SKM-1 treated with dmso at 0.1 percent for 144 hours (cell line): Measurements from ENCODE around the gene FAM53B.

Source experiments
- DNase-seq: peaks from one replicate; lab custom pipeline; 2025; ENCODE audit not compliant: unreplicated experiment; lab: John Stamatoyannopoulos, UW

Gene FAM53B

DNA sequence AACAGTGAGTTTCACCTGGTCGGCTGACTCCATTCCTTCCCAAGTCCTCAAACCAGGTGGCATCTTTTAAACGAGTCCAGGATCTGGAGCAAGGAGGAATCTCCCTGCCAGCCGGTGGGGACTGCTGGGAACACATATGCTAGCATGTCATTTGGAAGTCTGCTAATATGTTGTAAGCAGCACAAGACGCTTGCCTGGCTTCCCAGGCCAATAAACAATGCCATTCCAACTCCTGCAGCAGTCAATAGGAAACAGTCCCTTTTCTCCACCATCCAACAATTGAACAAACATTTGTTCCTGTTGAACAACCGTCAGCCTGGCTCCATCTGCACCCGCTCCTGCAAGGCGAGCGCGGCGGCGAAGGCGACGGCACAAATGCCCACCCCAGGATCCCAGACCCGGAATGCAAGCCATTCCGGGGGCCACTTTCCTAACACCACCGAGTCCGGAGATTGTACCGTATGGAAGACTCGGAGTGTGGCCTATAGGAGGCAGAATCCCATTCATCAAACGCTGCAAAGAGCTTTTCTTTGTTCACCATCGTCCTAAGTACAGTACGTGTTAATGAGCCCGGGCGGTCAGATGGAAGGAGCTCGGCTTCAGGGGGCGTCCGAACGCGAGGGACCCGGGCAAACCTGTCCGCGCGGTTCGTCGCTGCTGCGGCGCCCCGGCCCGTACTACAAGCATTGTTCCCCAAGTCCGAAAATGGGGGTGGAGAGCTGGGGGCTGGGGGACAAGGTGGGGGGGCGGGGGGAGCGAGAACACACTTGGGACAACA lies 1.6 kb downstream of the FAM53B start:
- peak; percentile 11 for DNase-seq

DNA sequence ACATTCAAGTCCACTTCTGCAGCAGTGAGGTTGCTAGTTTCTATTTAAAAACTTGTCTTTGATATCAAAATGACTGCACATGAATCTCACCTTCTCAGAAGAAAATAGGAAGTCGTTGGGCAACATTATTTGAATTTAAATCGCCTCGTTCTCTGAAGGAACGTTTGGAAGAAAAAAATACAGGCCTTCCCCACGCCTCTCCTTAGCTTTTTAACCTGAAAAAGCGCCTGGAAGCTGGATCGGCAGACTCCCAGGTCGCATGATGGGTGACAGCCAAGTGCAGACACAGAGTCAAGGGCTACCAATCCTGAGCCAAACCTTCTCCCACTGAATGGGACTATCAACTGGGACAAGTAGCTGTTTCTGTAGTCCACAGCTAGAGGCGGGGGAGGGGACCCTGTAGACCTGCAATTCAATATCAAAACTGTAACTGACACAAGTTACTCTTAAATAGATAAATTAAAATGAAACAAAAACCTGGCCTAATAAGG lies 2.2 kb downstream of the FAM53B start:
- no peak for DNase-seq

DNA sequence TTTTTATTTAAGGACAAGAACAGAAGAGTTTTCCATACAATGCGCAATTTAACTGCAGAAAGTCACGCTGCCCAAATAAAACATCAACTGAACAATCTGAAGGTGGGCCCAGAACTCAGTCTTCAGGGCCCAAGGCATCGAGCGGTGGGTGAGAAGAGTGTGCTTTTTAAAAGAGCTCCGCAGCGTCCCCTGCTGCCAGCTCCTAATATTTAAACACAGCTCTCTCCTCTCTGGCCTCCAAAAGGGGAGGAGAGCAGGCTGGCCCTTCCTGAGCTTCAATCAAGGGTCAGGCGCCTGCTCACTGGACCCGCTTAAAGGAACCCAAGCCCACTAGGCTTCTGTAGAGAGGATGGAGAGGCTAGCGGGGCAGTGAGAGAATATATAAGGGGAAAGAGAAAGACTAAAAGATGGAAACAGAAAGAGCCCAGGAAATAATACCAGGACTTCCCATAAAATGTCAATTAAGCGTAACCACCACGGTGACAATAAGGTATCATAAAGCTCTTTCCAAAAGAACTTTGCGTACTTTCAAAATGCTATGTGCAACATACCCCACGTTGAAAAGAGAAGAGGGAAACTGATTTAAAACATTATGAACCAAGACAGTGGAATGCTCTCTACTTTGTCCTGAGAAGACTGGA lies 2.8 kb downstream of the FAM53B start:
- peak; percentile 82 for DNase-seq

DNA sequence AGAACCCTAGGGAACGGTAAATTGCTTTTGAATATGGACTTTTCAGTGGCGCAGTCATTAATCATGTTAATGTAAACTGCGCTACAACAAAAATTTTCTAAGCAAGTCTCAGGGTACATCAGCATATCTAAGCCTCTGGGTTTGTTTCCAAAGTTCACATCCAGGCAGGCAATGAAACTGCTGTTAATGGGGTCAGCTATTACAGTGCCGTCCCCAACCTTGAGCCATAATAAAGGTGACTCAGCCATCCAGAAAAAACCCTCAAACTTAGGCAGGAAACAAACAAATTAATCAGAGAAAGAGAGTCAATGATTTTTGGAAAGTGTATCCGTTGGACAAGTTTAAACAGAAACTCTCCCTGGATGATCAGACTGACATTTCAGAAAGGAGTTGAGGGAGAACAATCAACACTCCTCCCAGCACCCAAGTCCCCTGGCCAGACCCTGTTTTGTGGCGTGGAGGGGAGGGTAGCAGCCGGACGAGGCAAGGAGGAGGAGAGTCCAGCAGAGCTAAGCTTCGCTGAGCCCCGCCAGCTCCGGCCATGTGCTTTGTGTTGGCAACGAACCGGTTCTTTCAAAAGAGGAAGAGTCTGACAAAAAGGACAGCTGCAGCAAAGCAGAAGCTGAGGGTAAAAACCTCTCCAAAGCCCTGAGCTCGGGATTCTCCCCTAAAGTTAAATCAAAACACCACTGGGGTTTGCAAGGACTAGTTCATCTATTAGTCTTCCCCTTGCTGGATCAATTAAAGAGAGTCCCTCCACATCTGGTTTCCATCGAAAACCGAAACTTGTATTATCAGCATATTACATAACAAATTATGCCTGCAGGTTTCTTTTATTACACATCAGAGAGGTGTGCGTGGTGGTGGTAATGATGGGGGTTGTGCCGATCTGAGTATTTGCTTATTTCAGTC lies 3.6 kb downstream of the FAM53B start:
- DNase-seq, result peak; percentile 79

DNA sequence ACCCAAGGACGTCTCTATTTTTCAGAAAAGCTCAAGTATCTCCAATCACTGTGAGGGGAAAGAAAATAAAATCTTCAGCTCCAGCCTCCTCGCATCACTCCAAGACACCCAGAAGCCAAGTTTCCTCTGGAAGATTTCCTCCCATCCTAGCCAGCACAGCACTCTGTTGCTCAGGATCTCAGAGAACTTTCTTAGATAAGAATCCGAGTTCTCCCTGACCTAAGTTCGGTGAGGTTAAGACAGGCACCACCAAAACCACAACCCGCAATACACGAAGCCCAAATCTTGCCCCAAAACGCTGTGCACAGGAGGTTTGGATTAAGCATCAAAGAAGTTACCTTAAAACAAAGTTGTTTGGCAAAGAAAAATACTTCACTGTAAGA lies 4.2 kb downstream of the FAM53B start:
- no peak for DNase-seq

DNA sequence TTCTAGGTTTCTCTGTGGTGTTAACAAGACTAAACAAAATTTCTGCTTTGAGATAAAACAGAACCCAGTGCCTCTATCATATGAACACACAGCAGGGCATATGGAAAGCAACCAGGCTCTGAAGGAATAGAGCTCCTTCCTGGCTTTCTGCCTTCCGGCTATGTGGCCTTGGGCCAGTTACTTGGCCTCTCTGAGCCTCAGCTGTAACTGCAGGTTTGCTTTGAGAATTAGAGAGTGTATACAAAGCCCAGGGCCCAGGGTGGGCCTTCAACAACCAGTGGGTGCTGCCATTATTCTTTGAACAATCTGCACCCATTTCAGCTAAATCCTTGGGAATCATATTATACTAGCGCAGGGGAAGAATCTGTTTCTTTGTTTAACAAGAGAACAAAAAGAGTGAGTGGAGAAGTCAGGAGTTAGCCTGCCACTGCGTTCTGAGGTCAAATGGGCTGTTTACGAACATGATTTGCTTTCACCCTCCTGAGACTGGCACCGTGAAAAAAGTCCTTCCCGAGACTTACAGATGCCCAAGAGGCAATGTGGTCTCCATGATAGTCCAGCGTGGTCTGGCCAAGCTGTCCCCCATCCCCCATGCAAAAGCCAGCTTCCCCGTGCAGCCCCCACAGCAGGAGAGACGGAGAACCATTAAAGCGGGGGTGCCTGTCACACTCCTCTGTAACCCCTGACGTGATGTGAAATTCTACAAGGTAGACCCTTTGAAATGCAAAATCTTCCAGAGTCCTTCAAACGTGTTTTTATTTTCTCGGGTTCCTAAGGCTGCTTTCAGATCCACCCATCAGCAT lies 4.9 kb downstream of the FAM53B start:
- no peak for DNase-seq

DNA sequence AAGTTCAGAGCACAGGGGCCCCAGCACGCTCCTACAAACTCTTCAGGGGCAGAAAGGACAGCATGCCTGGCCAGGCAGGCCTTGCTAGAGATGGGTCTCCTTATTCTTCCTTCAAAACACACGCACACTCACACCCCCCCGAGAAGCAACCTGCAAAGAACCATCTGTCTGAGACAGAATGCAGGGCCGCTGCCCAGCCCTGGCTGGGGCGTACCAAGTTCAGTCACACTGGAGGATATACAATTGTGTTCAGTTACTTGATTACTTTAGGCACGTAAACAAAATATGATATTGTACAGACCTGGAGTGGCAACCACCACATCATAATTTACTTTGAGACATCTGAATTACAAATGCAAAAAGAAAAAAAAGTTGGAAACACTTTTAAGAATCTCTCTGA lies 5.7 kb downstream of the FAM53B start:
- no peak for DNase-seq

DNA sequence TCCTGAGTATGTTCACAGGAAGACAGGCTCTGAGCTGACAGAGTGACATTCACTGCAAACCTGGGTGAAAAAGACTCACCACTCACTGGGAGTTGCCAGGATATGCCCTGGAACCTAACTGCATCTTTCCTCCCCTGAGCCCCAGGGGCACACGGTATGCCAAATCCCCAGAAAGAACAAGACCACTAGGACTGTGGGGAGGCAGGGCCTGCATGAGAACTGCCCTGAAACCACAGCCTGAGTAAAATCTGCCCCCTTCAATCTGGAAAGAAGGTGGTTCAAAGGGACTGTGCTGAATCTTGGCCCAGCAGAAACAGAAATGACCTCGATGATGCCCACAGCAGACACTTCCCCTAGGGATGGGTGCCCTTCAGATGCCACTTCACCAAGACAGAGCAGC lies 6.5 kb downstream of the FAM53B start:
- no peak for DNase-seq

DNA sequence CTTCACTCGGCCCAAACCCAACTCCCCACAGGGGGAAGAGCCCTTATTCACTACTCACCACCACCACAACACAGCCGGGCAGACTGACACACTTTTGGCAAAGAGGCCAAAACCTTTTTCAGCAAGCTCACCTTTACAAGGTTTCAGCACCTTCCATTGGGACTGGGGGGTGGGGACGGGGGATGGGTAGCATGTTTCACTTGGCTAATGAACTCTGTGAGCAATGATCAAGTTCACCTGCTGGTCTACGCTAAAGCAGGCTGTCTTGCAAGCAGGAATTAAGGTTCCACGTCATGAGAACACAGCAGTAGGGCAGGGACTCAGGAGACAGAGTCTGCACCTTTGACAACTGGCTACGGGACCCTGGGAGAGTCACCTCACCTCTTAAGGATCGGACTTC lies 7.0 kb downstream of the FAM53B start:
- DNase-seq, result no peak

DNA sequence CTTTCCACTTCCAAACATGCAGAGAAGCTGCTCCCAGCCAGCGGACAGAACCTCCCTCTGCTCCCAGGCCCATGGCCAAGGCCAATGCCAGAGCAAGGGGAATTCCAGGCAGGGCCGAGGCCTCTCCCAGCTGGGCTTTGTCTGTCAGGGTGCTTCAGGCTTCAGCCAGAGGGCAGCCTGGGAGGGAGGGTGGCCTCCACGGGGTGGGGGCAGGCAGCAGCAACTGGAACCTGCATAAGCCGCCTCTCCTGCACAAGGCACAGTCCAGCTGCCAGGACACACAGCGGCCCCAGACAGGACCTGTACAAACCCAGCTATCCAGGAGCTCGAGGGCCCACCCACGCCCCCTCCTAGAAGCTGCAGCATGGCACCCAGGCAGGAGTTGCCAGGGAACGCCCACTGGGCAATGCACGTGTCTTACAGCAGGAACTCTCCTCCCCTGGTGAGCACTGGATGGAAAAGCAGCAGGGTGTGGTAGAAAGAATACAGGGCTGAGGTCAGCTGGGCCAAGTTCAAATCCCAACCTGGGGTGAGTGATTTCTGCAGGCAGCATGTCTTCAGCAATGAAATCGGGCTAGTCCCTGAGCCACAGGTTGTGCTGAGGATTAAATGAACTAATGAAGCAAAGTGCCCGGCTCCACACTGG lies 7.6 kb downstream of the FAM53B start:
- no peak for DNase-seq

DNA sequence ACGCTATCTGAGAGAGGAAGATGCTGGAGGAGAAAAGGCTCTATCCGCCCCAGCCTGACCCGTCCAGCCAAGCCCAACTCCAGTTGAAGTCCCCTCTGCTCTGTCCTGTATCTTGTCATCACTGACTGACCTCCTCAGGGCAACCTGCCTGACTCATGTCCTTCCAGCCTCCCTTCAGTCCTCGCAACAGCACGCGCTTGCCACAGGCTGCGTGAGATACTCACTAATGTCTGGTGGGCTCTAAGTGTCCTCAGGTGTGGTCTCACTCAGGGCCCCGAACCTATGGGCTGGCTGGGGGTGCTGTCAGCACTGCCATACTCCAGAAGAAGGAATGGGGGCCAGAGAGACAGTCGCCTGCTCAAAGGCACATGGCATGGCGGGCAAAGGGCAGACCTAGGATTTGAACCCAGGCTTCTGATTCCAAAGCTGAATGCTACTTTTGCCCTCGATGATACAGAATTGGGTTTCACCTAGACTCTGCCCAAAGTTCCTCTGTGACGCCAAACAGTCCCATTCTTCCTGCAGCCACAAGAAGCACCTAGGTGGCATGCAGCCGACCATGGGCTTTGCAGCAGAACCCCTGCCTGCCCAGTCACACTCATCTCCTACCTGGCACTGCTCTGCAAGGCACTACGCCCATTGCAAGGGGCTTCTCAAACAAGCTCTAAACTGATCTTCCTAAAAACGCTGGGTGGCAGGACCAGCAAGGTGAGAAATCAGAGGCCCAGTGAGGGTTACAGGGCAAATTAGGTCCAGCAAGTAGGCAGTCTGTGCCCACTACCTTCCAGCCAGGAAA lies 8.5 kb downstream of the FAM53B start:
- no peak for DNase-seq

DNA sequence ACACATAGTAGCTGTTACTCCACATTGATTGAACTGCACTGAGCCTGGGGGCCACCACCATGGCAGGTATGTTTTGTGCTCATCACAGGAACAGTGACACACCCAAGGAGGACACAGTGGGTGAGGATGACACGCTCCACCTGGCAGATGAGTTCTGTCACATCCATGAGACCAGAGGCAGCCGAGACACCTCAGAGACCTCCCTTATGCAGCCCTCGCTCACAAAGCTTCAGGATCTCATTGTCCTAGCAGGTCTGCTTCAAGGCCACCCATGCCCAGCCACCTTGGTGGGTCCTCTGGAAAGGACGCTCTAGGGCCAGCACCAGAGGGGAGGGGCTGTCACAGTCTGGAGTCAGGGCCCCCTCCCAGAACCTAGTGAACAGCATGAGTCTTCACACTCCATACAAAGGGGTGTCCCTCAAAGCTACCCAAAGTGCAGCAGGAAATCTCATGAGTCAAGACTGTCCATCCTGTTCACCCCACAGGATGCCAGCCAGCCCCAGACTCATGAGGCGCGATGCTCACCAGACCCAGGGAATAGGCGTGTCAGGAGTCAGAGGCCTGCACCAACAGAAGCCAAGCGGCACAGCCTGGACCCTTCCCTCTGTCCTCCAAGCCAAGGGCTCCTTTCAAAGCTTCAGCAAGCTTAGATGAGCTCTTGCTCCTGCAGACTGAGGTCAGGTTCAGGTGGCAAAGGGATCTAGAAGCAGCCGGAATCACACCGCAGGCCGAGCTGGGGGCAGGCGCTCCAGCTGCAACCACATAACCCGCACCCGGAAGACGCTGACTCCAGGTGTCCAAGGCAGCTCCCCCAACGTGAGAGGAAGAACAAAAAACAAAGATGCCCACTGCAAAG lies 9.6 kb downstream of the FAM53B start:
- DNase-seq, result no peak

DNA sequence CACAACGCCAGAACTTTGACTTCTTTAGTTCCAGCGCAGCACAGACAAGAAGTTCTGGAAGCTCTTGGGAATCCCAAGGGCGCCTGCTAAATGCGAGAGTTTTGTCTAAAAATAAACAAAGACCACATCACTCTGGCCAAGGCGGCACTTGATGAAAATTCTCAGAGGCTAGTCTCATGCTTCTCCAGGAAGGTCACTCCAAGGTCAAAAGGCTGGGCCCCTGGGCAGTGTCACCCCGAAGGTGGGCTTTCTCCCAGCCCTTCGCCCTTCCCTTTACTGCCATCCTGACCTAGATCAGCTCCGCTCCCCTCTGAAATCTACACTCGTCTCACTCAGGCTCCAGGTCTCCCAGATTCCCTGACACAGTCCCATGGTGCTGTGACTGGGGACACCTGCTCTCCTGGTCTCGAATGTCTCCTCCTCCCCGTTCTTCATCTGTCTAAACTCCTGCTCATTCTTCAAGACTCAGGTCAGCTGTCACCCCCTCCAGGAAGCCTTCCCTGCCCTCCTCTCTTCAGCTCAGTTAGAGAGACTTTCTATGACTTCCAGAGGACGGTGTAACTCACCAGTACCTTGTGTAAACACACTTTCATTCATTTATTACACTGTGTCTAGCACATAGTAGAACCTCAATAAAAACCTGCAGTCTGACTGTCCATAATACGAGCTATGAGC lies 10.5 kb downstream of the FAM53B start:
- no peak for DNase-seq

DNA sequence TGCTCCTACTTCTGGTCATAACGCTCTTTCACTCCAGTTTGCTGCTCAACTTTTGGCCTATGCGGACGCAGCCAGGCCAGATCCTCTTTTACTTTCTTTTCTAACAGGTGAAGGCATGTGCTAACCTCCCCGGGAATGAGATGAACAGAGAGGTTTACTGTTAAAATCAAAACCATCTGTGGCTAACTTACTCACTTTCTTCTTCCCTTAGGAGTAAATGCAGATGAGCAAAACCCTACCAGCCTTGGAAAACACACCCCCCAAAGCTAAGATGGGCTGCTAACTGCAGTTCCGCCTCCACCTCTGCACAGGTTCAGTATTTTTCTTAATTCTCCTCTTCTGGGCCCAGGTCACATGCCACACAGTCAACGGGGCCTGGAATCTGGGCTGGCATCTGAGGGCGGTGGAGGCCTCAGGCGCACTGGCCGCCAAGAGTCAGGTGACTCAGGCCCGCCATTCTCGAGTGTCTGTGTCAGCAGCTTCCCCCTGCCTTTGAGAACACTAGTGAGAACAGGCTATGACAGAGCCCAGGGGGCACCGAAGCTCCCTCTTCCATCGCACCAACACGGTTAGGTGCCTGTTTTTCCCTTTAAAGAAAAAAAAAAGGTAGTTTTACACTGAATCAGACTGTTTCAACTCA lies 11.1 kb downstream of the FAM53B start:
- no peak for DNase-seq

DNA sequence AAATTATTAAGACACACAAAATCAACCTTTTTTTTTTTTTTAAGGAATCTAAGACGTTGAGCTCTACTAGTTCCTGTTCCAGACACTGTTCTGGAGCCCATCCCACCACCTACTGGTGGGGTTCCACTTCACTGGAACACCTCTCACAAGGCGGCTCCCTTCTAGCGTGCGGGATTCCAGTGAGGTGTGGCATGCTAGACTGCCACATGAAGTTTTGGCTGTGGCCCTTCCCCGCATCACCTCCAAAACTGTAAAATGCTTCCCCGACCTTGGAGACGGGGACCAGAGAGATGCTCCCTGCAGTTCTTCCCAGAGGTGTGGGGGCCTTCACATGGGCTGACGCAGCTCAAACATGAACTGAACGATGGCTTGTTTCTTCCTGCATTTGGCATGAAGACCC lies 12.6 kb downstream of the FAM53B start:
- DNase-seq, result no peak

DNA sequence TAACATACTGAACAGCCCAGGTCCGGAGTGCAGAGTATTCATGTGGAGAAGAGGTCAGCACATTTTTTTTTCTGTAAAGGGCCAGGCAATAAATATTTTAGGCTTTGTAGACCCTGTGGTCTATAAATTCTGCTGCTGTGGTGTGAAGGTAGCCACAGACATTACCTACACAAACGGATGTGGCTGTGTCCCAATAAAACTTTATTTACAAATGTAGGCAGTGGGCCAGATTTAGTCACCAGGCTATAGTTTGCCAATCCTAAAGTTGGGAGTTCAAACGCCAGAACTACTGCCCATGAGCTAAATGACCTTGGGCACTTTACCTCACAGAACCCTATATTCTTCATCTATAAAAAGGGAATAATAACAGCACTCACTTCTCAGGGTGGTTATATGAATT lies 13.4 kb downstream of the FAM53B start:
- DNase-seq, result no peak

DNA sequence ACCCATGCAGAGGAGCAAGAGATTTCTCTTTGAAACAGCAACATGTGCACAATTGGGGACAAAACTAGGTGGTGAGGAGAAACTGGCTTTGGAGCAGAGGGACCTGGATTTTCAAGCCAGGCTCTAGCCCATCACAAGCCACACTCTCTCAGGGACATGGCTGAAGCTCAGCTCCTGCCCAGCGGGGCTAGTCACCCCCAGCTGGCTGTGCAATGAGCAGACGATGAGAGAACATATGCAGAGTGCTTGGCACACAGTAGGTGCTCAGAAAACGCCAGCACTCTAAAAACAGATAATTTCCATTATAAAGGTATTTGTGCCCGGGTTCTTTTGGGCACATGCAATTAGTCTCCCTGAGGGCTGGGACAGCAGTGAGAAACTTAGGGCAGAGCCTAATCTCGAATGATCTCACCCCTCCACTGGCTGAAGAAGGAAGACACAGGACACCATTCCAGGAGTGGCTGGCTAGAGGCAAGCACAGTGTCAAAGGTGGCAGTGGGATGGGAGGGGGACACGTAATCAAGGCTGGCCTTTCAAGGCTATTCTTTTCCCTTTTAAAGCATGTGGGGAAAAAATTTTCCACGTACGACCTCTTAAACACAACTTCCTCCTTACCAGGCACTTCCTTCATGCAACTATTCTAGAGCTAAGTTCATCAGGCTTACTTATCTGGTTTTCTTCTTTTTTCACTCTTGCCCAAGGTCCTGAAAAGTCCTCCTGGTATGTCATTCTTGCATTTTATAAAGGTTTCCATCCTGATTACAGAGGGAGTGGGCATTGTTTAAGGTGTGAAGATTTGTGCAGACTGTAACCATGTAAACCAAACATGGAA lies 15.1 kb downstream of the FAM53B start:
- peak; percentile 50 for DNase-seq
